ENCODE measurements around the gene GFI1. TPM values are rescaled to one million over a fixed set of nuclear protein-coding genes. Genes with fewer than 3 reads are reported as not detected.

Gene GFI1
- total and polyA plus RNA-seq, 2 experiments from 2014 or later: 0.21 TPM; not detected in 1

DNA sequence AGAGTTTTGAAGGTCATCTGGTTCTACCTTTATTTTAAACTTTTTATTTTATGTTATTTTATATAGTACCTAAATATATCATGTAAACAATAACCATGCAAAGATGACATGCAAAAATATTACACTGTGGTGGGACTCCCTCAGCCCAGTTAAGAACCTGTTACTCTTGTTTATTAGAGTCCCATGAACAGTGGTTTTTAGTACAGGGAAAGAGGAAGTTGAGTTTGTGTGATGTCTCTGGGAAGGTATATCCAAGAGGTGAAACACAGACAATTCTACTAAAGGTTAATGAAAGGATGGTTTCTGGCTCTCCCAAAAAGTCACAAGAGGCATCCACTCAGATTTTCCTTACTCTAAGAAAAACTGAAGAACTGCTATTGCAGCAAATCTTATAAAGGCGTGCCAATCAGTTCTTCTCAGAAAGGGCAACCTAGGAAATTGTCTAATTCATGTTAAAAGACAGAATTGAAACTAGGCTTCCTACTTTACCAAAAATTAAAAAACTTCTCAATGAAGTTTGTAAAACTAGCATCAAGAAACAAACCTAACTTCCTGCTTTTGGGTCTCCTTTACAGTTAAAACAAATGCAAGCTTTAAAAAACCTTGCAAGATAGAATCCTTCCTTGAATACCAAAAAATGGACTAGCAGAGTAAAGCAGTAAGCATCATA lies 19.9 kb downstream of the GFI1 start (continued):
- TF ChIP-seq, protein P1, sequence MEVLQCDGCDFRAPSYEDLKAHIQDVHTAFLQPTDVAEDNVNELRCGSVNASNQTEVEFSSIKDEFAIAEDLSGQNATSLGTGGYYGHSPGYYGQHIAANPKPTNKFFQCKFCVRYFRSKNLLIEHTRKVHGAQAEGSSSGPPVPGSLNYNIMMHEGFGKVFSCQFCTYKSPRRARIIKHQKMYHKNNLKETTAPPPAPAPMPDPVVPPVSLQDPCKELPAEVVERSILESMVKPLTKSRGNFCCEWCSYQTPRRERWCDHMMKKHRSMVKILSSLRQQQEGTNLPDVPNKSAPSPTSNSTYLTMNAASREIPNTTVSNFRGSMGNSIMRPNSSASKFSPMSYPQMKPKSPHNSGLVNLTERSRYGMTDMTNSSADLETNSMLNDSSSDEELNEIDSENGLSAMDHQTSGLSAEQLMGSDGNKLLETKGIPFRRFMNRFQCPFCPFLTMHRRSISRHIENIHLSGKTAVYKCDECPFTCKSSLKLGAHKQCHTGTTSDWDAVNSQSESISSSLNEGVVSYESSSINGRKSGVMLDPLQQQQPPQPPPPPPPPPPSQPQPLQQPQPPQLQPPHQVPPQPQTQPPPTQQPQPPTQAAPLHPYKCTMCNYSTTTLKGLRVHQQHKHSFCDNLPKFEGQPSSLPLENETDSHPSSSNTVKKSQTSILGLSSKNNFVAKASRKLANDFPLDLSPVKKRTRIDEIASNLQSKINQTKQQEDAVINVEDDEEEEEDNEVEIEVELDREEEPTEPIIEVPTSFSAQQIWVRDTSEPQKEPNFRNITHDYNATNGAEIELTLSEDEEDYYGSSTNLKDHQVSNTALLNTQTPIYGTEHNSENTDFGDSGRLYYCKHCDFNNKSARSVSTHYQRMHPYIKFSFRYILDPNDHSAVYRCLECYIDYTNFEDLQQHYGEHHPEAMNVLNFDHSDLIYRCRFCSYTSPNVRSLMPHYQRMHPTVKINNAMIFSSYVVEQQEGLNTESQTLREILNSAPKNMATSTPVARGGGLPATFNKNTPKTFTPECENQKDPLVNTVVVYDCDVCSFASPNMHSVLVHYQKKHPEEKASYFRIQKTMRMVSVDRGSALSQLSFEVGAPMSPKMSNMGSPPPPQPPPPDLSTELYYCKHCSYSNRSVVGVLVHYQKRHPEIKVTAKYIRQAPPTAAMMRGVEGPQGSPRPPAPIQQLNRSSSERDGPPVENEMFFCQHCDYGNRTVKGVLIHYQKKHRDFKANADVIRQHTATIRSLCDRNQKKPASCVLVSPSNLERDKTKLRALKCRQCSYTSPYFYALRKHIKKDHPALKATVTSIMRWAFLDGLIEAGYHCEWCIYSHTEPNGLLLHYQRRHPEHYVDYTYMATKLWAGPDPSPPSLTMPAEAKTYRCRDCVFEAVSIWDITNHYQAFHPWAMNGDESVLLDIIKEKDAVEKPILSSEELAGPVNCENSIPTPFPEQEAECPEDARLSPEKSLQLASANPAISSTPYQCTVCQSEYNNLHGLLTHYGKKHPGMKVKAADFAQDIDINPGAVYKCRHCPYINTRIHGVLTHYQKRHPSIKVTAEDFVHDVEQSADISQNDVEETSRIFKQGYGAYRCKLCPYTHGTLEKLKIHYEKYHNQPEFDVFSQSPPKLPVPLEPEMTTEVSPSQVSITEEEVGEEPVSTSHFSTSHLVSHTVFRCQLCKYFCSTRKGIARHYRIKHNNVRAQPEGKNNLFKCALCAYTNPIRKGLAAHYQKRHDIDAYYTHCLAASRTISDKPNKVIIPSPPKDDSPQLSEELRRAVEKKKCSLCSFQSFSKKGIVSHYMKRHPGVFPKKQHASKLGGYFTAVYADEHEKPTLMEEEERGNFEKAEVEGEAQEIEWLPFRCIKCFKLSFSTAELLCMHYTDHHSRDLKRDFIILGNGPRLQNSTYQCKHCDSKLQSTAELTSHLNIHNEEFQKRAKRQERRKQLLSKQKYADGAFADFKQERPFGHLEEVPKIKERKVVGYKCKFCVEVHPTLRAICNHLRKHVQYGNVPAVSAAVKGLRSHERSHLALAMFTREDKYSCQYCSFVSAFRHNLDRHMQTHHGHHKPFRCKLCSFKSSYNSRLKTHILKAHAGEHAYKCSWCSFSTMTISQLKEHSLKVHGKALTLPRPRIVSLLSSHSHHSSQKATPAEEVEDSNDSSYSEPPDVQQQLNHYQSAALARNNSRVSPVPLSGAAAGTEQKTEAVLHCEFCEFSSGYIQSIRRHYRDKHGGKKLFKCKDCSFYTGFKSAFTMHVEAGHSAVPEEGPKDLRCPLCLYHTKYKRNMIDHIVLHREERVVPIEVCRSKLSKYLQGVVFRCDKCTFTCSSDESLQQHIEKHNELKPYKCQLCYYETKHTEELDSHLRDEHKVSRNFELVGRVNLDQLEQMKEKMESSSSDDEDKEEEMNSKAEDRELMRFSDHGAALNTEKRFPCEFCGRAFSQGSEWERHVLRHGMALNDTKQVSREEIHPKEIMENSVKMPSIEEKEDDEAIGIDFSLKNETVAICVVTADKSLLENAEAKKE (CRISPR knock-in tag; IDR thresholded peaks at IDR 0.05): no peak

GRCh38 chr1:92465256-92465647 lies 21.5 kb downstream of the GFI1 start:
- Mint-ChIP-seq H3K27ac (no peak overlapping the region), H3K4me1 (no peaks in the 10 kb centered on the region), H3K9me3 (no peaks in the 10 kb centered on the region), H3K36me3 (ENCODE audit: low read depth) (no peaks in the 10 kb centered on the region), H3K4me3 (no peak overlapping the region), H3K27me3 (ENCODE audit: insufficient read depth, low read depth, poor library complexity) (peaks cover 2% of the 10 kb centered on the region)
- H3K27me3 ChIP-seq (ENCODE audit: insufficient read depth): no peaks in the 10 kb centered on the region
- H3K4me2 ChIP-seq: no peak overlapping the region
- DNase-seq (ENCODE audit: low spot score) (no peak), ATAC-seq (no peak)
- no peak overlapping the region for H2AFZ ChIP-seq
- H4K20me1 ChIP-seq (replicated peaks; ENCODE audit: insufficient read depth): no peaks in the 10 kb centered on the region
- no peaks in the 10 kb centered on the region for H3K36me3 ChIP-seq (ENCODE audit: insufficient read depth)
- no peaks in the 10 kb centered on the region for H3K9me2 ChIP-seq (ENCODE audit: insufficient read depth)
- no peaks in the 10 kb centered on the region for H3K4me1 ChIP-seq (ENCODE audit: insufficient read depth)
- no peak overlapping the region for H3K27ac ChIP-seq (ENCODE audit: low read depth)
- H3K4me3 ChIP-seq: no peak overlapping the region
- no peaks in the 10 kb centered on the region for H3F3A ChIP-seq (replicated peaks; ENCODE audit: low read depth)
- no peaks in the 10 kb centered on the region for H3K79me2 ChIP-seq (replicated peaks; ENCODE audit: insufficient read depth)
- TF ChIP-seq EZH2 (IDR thresholded peaks at IDR 0.05; ENCODE audit: low read depth, unreplicated experiment): no peak
- TF ChIP-seq NANOG (IDR thresholded peaks at IDR 0.05; ENCODE audit: borderline replicate concordance): no peak
- TF ChIP-seq, protein P1 (CRISPR knock-in tag; IDR thresholded peaks at IDR 0.05): no peak
- TF ChIP-seq CTCF (conservative IDR thresholded peaks at IDR 0.05; ENCODE audit: low read depth in 2 of 2): no peak
- TF ChIP-seq, protein P2, sequence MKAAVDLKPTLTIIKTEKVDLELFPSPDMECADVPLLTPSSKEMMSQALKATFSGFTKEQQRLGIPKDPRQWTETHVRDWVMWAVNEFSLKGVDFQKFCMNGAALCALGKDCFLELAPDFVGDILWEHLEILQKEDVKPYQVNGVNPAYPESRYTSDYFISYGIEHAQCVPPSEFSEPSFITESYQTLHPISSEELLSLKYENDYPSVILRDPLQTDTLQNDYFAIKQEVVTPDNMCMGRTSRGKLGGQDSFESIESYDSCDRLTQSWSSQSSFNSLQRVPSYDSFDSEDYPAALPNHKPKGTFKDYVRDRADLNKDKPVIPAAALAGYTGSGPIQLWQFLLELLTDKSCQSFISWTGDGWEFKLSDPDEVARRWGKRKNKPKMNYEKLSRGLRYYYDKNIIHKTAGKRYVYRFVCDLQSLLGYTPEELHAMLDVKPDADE (IDR thresholded peaks at IDR 0.05): no peak
